ENCODE measurements around the gene EDIL3.

DNA sequence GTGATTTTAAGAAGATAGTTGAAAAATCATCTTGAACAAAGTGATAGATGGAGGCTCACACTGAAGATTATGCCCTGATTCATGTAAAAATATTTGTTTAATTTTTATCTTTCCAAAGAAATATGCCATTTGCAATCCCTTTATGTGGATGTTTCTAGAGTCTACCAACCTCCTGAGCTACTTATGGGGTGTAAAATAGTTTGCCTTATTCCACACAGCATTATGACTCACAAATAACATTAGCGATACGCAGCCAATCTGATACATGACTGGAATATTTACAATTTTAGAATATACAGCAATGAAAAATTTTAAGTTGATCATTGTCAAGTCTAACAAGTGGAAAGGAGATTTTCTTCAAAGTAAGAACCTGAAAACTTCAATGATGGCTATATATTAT lies 327.5 kb downstream of the EDIL3 start:
- TF ChIP-seq, protein P1, sequence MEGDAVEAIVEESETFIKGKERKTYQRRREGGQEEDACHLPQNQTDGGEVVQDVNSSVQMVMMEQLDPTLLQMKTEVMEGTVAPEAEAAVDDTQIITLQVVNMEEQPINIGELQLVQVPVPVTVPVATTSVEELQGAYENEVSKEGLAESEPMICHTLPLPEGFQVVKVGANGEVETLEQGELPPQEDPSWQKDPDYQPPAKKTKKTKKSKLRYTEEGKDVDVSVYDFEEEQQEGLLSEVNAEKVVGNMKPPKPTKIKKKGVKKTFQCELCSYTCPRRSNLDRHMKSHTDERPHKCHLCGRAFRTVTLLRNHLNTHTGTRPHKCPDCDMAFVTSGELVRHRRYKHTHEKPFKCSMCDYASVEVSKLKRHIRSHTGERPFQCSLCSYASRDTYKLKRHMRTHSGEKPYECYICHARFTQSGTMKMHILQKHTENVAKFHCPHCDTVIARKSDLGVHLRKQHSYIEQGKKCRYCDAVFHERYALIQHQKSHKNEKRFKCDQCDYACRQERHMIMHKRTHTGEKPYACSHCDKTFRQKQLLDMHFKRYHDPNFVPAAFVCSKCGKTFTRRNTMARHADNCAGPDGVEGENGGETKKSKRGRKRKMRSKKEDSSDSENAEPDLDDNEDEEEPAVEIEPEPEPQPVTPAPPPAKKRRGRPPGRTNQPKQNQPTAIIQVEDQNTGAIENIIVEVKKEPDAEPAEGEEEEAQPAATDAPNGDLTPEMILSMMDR (IDR thresholded peaks at IDR 0.05 in 2 of 3, conservative IDR thresholded peaks at IDR 0.05 in 1 of 3; ENCODE audit: control insufficient read depth in 2 of 3, extremely low read depth in 1 of 3, insufficient read depth in 1 of 3, low read depth in 3 of 3, low read length in 3 of 3) = no peak
- no peak for TF ChIP-seq IKZF1 (conservative IDR thresholded peaks at IDR 0.05)
- TF ChIP-seq POLR2AphosphoS5 (IDR thresholded peaks at IDR 0.05; ENCODE audit: low read length) = no peak
